ENCODE measurements around the gene KRTAP1-5. TPM values are rescaled to one million over a fixed set of nuclear protein-coding genes. Genes with fewer than 3 reads are reported as not detected.
"Not testable (repeated sequence)": the region's sequence is repeated elsewhere in the genome, so short reads cannot be mapped to it uniquely, and the experiment has no call there.

Gene KRTAP1-5
- total RNA-seq, 1 experiment from 2014 or later, result not detected

DNA sequence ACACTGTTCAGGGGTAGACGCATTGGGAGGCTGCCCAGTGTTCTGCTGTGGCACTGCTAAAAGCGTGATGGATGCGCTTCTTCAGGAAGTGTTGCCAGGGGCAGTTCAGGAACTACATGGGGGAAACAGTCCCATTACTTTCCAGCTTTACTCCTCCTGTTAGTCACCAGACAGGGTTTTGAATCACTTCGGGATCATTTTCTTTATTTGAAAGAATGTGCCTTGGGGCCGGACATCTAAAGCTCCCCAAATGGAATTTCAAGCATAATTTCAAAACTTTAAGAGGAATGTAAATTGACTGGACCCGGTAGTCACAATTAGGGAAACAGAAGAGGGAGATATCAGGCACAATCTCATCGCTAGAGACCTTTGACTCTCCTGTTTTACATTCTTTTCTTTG lies 21.4 kb upstream of the KRTAP1-5 start:
- peak; percentile 64 for DNase-seq (ENCODE audit: low spot score)

DNA sequence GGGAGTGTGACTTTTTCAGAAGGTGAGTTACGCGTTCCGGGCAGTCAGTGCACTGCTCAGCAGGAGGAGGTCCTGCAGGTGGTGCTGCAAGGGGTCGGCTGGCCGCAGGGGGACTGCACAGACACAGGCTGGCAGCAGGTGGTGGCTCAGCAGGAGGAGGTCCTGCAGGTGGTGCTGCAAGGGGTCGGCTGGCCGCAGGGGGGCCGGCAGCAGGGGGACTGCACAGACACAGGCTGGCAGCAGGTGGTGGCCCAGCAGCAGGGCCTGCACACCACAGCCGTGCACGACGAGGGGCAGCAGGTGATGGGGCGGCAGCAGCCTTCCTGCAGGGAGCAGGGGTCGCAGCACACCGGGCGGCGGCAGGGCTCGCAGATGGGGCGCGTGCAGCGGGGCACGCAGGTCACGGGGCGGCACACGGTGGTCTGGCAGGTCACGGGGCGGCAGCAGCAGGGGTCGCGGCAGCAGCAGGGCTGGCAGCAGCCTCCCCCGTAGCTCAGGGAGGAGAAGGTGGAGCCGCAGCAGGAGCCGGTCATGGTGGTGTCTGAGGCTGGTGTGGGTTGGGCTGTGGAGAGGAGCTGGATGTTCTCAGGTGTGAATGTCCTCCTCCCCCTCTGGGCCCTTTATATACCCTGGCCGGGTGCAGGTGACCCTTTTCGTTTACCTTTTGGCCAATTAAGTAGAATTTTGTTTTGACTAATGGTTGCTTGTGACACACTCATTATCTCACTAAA lies 19.9 kb upstream of the KRTAP1-5 start, which contains the start of gene KRTAP2-1:
KRTAP2-1 (minus strand) TSS at position 582 of the 731 bp plus-strand sequence; CDS start at position 533, 49 bp downstream.
- DNase-seq (ENCODE audit: low spot score), result not testable (repeated sequence)

DNA sequence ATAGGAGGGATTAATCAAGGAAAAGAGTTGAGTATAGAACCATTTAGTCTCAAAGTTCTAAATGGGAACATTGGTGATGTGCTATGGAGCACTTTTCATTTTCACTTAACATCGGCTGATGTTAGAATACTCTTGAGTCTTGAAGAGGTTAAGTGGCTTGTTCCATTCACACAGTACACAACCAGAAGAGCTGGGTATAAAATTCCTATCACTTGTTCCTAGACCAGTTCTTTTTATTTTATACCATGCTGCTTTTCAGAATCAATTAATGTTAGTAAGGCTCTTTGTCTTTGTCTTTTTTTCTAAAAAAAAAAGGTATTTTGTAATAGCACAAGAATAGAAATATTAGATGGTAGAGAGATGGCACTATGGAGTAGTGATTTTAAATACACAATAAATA lies 15.9 kb upstream of the KRTAP1-5 start:
- DNase-seq (ENCODE audit: low spot score), result no peak

DNA sequence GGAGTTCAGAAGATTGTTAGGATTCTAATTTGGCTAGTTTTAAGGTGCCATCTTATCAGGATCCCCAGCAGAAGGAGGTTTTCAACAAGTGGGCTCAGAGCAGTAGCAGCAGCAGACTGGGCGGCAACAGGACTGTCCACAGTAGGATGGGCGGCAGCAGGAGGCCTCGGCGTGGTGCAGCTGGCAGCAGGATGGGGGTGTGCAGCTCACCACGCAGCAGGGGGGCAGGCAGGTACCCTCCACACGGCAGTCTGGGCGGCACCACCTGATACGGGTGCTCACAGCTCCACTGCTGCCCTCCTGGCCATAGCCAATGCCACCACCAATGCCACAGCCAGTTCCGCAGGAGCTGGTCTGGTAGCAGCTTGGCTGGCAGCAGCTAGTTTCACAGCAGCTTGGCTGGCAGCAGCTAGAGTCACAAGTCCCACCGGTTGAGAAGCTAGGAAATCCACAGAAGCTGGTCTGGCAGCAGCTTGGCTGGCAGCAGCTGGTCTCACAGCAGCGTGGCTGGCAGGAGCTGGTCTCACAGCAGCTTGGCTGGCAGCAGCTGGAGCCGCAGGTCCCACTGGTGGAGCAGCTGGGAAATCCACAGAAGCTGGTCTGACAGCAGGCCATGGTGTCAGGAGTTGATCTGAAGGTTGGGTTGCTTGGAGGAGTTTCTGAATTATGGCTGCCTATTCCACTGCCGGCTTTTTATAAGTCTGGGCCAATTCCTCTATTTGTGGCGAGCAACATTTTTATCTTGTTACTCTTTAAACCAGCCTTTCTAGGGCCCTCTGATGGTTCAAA lies 14.0 kb upstream of the KRTAP1-5 start, which contains the start of gene KRTAP1-1:
KRTAP1-1 (minus strand) TSS at position 668 of the 789 bp plus-strand sequence; CDS start at position 615, 53 bp downstream.
- DNase-seq (ENCODE audit: low spot score), result not testable (repeated sequence)

DNA sequence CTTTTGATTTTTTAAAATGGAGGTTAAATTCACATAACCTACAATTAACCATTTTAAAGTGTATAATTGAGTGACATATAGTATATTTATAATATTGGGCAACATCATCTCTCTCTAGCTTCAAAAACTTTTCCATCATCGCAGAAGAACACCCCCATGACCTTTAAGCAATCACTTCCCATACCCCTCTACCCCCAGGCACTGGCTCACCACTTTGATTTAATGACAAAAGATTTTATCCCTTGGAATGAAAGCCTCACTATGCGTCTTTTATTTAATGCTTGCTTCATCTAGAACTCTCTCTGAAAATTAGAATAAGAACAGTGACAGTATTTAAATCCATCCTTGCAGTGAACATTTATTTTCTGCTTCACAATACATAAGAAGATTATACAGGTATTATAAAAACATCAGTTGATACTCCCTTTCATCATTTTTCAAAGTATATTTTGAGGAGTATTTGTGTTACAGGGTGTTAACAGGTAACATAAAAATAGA lies 10.9 kb upstream of the KRTAP1-5 start:
- no peak for DNase-seq (ENCODE audit: low spot score)

DNA sequence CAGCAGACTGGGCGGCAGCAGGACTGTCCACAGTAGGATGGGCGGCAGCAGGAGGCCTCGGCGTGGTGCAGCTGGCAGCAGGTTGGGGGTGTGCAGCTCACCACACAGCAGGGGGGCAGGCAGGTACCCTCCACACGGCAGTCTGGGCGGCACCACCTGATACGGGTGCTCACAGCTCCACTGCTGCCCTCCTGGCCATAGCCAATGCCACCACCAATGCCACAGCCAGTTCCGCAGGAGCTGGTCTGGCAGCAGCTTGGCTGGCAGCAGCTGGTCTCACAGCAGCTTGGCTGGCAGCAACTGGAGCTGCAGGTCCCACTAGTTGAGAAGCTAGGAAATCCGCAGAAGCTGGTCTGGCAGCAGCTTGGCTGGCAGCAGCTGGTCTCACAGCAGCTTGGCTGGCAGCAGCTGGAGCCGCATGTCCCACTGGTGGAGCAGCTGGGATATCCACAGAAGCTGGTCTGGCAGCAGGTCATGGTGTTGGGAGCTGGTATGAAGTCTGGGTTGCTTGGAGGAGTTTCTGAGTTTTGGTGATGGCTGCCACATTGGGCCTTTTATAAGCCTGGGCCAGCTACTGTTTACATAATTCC lies 7.4 kb upstream of the KRTAP1-5 start, which contains the start of gene KRTAP1-3:
KRTAP1-3 (minus strand) TSS at position 529 of the 590 bp plus-strand sequence; CDS start at position 476, 53 bp downstream.
- not testable (repeated sequence) for DNase-seq (ENCODE audit: low spot score)

DNA sequence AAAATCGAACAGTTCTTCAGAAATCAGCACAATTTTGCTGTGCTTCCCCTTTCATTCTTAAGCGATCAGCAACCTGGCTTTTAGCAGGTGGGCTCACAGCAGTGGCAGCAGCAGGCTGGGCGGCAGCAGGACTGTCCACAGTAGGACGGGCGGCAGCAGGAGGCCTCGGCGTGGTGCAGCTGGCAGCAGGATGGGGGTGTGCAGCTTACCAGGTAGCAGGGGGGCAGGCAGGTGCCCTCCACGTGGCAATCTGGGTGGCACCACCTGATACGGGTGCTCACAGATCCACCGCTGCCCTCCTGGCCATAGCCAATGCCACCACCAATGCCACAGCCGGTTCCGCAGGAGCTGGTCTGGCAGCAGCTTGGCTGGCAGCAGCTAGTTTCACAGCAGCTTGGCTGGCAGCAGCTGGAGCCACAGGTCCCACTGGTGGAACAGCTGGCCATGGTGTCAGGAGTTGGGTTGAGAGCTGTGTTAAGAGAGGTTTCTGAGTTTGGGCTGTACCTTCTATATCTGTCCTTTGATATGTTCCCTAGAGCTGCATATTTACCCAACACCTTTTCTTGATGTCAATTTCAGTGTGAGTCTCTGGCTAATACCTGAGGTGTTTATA lies 2.7 kb upstream of the KRTAP1-5 start, which contains the start of gene KRTAP1-4:
KRTAP1-4 (minus strand) TSS at position 563 of the 613 bp plus-strand sequence; CDS start at position 446, 117 bp downstream.
- DNase-seq (ENCODE audit: low spot score), result no peak

DNA sequence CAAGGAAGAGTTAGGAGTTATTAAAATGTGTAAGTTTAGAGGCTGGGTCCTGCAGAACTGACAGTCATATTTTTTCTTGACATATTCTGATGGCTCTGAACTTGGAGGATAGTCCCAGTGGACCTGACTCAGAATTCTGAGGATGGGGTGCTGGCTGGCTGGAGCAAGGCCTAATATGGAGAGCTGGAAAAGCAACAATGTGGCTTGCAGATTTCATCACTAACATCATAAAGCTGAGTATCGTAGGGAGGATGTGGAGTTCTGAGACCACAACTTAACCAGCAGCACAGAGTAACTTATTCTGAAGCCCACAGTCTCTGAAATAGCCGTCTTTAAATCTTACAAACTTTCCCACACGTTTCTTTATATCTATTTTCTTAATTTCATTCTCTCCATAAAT lies 2.3 kb downstream of the KRTAP1-5 start:
- DNase-seq (ENCODE audit: low spot score), result no peak

DNA sequence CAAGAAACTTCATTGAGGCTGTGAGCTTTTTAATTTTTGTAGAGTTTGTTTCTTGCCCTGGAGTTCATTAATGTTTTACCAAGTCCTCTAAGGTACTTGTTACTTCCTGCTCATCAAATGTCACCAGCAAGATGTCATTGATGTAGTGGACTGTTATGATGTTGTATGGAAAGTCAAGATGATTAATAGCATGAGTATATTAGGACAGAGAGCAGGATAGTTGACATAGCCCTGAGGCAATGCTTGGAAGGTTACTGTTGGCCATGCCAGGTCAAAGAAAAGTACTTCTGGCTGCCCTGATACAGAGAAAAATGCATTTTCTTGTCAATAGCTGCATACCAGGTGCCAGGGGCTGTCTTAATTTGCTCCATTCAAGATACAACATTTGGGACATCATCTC lies 6.7 kb downstream of the KRTAP1-5 start:
- no peak for DNase-seq (ENCODE audit: low spot score)

DNA sequence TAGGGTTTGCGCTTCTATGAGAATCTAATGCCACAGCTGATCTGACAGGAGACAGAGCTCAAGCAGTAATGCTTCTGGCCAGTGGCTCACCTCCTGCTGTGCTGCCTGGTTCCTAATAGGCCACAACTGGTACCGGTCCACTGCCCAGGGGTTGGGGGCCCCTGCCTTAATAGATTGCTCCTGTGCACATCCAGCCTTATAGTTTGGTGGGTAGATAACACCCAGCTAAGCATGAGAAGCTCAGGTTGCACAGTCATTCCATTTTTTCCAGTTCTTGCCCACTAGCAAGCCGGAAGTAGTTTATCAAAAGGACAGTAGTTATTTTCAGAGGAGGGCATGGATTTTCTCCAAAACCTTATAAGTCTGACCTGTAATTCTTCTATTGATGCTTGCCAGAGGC lies 7.6 kb downstream of the KRTAP1-5 start:
- DNase-seq (ENCODE audit: low spot score), result no peak

DNA sequence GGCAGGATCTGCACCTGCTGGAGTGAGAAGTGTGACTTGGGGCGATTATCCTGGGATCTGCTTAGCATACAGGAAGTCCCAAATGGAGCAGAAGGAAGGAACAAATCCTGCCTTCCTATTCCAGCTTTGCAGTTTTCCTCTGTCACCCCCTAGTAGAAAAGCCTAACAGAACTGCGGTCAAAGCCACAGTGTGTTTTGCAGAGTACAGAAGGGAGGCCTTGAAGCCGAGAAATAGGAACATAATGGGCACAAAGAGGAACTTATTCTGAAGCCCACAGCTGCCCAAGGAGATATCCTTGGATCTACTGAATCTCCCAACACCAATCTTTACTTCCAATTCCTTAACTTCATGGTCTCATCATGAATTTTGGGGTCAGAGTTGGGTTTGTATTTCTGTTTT lies 8.5 kb downstream of the KRTAP1-5 start:
- no peak for DNase-seq (ENCODE audit: low spot score)

DNA sequence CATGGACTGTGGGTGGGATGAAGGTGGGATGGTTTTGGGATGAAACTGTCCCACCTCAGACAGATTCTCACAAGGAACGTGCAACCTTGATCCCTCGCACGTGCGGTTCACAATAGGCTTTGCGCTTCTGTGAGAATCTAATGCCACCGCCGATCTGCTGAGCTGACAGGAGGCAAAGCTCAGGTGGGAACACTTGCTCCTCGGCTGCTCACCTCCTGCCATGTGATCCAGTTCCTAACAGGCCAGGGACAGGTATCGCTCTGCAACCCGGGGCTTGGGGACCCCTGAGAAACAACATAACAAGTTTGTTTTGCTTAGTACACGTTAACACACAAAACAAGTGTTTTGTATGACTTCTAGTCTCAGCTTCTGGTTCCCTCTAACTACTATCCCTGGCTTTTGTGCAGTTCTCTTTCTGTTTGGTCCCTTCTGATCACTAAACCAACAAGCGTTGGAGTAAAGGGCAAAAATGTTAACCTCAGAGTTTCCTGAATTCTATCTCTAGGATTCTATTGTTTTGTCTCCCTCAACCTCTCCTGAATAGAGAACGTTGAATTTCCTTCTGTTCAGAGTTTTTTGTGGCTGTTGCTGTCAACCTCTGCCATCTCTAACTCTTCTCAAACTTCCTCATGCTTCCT lies 10.3 kb downstream of the KRTAP1-5 start:
- DNase-seq (ENCODE audit: low spot score), result no peak

DNA sequence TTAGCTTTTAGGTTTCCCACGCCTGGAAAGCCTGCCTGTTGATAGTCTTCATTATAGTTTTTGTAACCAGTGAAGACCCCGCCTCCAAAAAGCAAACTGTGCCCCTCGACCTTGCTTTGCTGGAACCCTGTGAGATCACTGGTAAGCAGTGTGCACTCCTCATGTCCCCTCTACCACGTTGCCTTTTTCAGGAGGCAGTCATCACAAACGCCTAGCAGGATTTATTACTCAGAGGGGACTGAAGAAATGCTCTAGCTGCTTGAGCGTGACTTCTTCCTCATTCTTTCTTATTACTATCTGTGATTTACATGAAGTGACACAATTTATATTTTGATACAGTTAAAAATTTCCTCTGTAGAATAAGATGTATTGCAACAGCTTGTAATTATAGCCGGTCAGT lies 11.6 kb downstream of the KRTAP1-5 start:
- DNase-seq (ENCODE audit: low spot score), result no peak

DNA sequence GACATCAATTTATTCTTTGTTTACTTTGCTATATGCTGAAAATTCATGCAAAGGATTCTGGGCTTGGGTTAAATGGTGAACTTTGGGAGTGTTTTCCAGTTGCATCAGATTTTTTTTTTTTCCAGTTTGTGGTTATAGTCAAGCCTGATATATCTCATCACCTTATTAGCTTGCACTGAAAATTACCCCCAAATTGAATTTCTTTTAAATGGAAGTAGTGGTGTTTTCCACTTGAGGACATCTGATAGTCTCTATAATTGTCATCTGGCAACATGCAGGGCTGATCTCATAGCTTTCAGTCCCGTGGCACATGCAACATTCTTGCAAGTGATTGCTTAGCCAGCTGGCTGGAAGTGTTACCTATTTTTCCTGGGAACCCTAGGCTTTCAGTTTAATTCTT lies 13.4 kb downstream of the KRTAP1-5 start:
- DNase-seq (ENCODE audit: low spot score), result peak; percentile 10

DNA sequence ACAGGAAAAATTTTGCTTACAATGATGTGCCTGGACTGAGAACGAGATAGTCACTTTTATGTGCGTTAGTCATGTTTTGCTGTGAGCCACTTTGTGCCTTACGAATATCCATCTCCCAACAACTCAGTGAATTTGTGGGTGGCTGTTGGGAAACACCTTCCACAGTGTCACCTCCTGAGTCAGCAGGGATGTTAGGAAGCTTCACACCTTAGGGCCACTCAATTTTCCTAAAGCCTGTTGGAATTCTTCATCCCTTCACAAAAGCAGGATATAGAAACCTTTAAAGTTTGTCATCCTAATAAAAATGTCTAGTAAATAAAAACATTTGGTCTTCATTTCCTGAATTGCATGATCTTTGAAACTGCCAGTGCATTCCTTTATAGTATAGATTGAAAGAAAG lies 13.8 kb downstream of the KRTAP1-5 start:
- peak; percentile 47 for DNase-seq (ENCODE audit: low spot score)

DNA sequence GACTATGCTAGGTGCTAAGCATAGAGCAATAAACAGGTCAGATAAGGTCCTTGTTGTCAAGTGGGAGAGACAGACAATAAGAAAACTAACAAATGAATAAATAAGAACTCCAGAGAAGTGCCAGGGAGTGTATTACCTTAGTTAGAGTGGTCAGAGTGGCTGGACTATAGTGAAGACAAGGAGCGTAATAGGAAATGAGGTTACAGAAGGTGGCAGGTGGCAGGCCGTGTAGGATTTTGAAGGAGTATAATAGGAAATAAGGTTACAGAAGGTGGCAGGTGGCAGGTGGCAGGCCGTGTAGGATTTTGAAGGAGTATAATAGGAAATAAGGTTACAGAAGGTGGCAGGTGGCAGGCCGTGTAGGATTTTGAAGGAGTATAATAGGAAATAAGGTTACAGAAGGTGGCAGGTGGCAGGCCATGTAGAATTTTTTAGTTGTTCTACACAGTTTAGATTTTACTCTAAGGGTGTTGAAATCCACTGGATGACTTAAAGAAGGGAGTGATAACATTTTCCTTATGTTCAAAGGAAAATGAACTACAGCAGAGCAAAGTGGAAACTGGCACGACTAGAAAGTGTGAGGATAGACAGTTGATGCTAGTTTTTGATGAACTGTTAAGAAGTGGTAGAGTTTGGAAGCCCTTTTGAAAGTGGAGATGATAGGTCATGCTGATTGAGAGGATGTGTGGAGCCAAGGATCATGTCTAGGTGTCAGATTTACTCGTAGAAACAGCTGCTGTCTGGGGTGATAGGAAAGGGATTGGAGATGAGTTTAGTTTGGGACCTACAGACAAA lies 14.5 kb downstream of the KRTAP1-5 start:
- DNase-seq (ENCODE audit: low spot score), result no peak

DNA sequence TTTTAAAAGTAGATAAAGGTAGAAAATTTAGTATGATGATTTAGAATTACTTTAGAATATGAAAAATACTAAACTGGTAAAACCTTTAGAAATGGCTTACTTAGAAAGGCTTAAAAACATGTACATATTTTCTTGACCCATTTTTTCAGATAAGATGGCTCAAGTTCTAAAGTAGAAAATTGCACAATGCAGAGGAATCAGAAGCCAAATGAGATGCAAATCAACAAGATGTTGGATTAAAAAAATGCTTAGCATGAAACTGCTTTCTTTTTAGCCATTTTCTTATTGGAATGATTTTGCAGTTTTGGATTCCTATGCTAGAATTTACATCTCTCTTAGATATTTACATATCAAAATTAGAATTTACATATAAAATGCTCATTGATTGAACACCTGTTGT lies 16.6 kb downstream of the KRTAP1-5 start:
- DNase-seq (ENCODE audit: low spot score), result no peak

DNA sequence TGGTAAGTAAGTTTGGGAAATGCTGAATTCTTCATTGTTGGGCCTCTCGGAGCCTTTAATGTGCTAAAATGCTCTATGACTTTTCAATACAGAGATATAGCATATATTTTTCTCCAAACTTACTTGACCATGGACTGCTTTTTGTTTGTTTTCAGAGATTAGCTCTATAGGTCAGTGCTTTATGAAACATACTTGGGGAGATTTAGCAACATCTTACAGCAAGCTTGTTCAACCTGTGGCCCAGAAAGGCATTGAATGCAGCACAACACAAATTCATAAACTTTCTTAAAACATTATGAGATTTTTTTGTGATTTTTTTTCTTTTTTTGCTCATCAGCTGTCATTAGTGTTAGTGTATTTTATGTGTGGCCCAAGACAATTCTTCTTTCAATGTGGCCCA lies 17.1 kb downstream of the KRTAP1-5 start:
- no peak for DNase-seq (ENCODE audit: low spot score)

DNA sequence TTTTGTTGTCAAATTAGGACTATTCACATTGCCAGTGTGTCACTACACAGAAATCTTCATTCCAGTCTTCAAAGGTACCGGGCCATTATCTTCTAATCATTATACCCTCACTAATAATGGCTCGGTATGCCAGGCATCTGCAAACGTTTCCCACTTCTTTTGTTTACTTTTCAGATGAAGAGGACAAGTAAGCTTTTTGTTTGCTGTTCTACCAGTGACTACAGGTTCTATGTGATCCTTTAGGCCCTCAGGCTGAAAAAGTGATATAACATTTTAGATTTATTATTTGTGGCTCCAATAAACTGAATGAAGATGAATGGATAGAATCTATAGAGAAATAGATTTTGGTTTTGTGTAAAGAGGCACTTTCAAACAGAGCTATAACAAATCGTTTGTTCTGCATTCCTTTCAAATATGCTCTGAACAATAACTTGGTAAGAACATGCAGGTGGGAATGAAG lies 17.7 kb downstream of the KRTAP1-5 start:
- DNase-seq (ENCODE audit: low spot score), result peak; percentile 18

DNA sequence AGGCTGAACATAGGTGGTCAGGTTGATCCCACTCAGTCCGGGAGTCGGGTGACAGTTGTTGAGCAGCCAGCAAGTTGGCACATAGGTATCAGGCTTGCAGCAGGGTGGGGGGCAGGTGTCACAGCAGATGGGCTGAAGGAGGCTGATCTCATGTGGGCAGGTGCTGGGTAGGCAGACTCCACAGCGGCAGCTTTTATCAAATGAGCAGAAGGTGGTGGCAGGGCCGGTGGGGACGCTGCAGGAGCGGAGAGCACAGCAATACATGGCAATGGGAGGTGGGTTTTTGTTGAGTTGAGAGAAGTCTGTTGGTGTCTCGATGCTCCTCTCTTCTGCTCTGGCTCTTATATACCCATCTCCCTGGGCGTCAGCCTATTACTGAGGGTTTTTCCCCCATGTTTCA lies 18.2 kb downstream of the KRTAP1-5 start, which contains the start of gene KRTAP3-1:
KRTAP3-1 (minus strand) TSS at position 318 of the 400 bp plus-strand sequence; CDS start at position 264, 54 bp downstream.
- DNase-seq (ENCODE audit: low spot score), result no peak

Data from A172 (cell line).